Measurements from ENCODE around the gene EHBP1. TPM values are rescaled to one million over a fixed set of nuclear protein-coding genes. Genes with fewer than 3 reads are reported as not detected.

The EHBP1 gene
- total and polyA plus RNA-seq, 2 donors (not counting 1 experiment from before 2014, with no cell fraction given), result 129 to 191 TPM

- Histone ChIP-seq H3K9ac (ENCODE audit: insufficient read depth, low read length) (no peak overlapping the region), H3K4me1 (ENCODE audit: control insufficient read depth, extremely low read depth, insufficient read depth, low read length) (peaks cover 2% of the 10 kb centered on the region), H3K27ac (ENCODE audit: insufficient read depth, low read length) (no peak overlapping the region), H4K20me1 (ENCODE audit: control insufficient read depth, extremely low read depth, insufficient read depth, low read length) (peaks cover under 1% of the 10 kb centered on the region), H3K27me3 (ENCODE audit: control insufficient read depth, insufficient read depth, low read length) (no peaks in the 10 kb centered on the region), H3K4me3 (replicated peaks in 1 of 4; ENCODE audit: control extremely low read depth in 1 of 4, insufficient read depth in 1 of 4, low read depth in 3 of 4, low read length in 4 of 4) (no peak overlapping the region), H3K36me3 (ENCODE audit: control insufficient read depth, insufficient read depth, low read length) (no peaks in the 10 kb centered on the region), H3K9me3 (ENCODE audit: control insufficient read depth, insufficient read depth, low read depth, low read length) (no peaks in the 10 kb centered on the region), H3K79me2 (ENCODE audit: control insufficient read depth, insufficient read depth, low read length) (peaks cover 92% of the 10 kb centered on the region), H3K4me2 (ENCODE audit: extremely low read depth, insufficient read depth, low read length) (no peak overlapping the region), H2AFZ (ENCODE audit: low read length) (no peak overlapping the region)
- TF ChIP-seq EZH2 (IDR thresholded peaks at IDR 0.05; ENCODE audit: low read length, missing control alignments) (no peak), CTCF (conservative IDR thresholded peaks at IDR 0.05 in 1 of 2, IDR thresholded peaks at IDR 0.05 in 1 of 2; ENCODE audit: low read depth in 1 of 2, low read length in 2 of 2) (no peak)
- DNase-seq (ENCODE audit: low read depth in 2 of 2), result no peak
Observed at GRCh38 chr2:62736899-62737559, 31.5 kb downstream of the EHBP1 start.

GRCh38 chr2:62738981-62739936, 33.7 kb downstream of the EHBP1 start:
- Histone ChIP-seq H3K4me3 (replicated peaks in 1 of 4; ENCODE audit: control extremely low read depth in 1 of 4, insufficient read depth in 1 of 4, low read depth in 3 of 4, low read length in 4 of 4) (no peak overlapping the region), H3K4me2 (ENCODE audit: extremely low read depth, insufficient read depth, low read length) (no peak overlapping the region), H3K27ac (ENCODE audit: insufficient read depth, low read length) (no peak overlapping the region), H3K36me3 (ENCODE audit: control insufficient read depth, insufficient read depth, low read length) (no peaks in the 10 kb centered on the region), H2AFZ (ENCODE audit: low read length) (no peak overlapping the region), H3K27me3 (ENCODE audit: control insufficient read depth, insufficient read depth, low read length) (no peaks in the 10 kb centered on the region), H3K9me3 (ENCODE audit: control insufficient read depth, insufficient read depth, low read depth, low read length) (no peaks in the 10 kb centered on the region), H3K9ac (ENCODE audit: insufficient read depth, low read length) (no peak overlapping the region), H4K20me1 (ENCODE audit: control insufficient read depth, extremely low read depth, insufficient read depth, low read length) (peaks cover 2% of the 10 kb centered on the region), H3K4me1 (ENCODE audit: control insufficient read depth, extremely low read depth, insufficient read depth, low read length) (no peaks in the 10 kb centered on the region), H3K79me2 (ENCODE audit: control insufficient read depth, insufficient read depth, low read length) (peaks cover 91% of the 10 kb centered on the region)
- peak in 1 of 2 donors; percentile 24 for DNase-seq (ENCODE audit: low read depth in 2 of 2)
- TF ChIP-seq EZH2 (IDR thresholded peaks at IDR 0.05; ENCODE audit: low read length, missing control alignments) (no peak), CTCF (conservative IDR thresholded peaks at IDR 0.05 in 1 of 2, IDR thresholded peaks at IDR 0.05 in 1 of 2; ENCODE audit: low read depth in 1 of 2, low read length in 2 of 2) (no peak)

- Histone ChIP-seq H2AFZ (ENCODE audit: low read length) (no peak overlapping the region), H3K4me3 (replicated peaks in 1 of 4; ENCODE audit: control extremely low read depth in 1 of 4, insufficient read depth in 1 of 4, low read depth in 3 of 4, low read length in 4 of 4) (no peak overlapping the region), H3K27me3 (ENCODE audit: control insufficient read depth, insufficient read depth, low read length) (no peaks in the 10 kb centered on the region), H3K4me1 (ENCODE audit: control insufficient read depth, extremely low read depth, insufficient read depth, low read length) (no peaks in the 10 kb centered on the region), H3K27ac (ENCODE audit: insufficient read depth, low read length) (no peak overlapping the region), H3K9me3 (ENCODE audit: control insufficient read depth, insufficient read depth, low read depth, low read length) (no peaks in the 10 kb centered on the region), H3K79me2 (ENCODE audit: control insufficient read depth, insufficient read depth, low read length) (peaks cover 92% of the 10 kb centered on the region), H4K20me1 (ENCODE audit: control insufficient read depth, extremely low read depth, insufficient read depth, low read length) (peaks cover 2% of the 10 kb centered on the region), H3K9ac (ENCODE audit: insufficient read depth, low read length) (no peak overlapping the region), H3K36me3 (ENCODE audit: control insufficient read depth, insufficient read depth, low read length) (no peaks in the 10 kb centered on the region), H3K4me2 (ENCODE audit: extremely low read depth, insufficient read depth, low read length) (no peak overlapping the region)
- DNase-seq (ENCODE audit: low read depth in 2 of 2), result no peak
- TF ChIP-seq CTCF (conservative IDR thresholded peaks at IDR 0.05 in 1 of 2, IDR thresholded peaks at IDR 0.05 in 1 of 2; ENCODE audit: low read depth in 1 of 2, low read length in 2 of 2) (no peak), EZH2 (IDR thresholded peaks at IDR 0.05; ENCODE audit: low read length, missing control alignments) (no peak)
Observed at GRCh38 chr2:62740221-62740620, 34.7 kb downstream of the EHBP1 start.

All from fibroblast of lung (primary cell).